Measurements from ENCODE around the gene PODXL2. TPM values are rescaled to one million over a fixed set of nuclear protein-coding genes. Genes with fewer than 3 reads are reported as not detected.

PODXL2 gene
- total and polyA plus RNA-seq, 2 experiments from 2014 or later, result 18.4 to 57.6 TPM

- no peak for TF ChIP-seq ZNF462 (CRISPR knock-in tag; IDR thresholded peaks at IDR 0.05)
- no peak for TF ChIP-seq ETS1 (IDR thresholded peaks at IDR 0.05)
- no peak for TF ChIP-seq CREB1 (CRISPR knock-in tag; IDR thresholded peaks at IDR 0.05; ENCODE audit: low read depth)
- peak in 1 of 2 experiments; percentile 22; a peak in 1 of 4 replicates for TF ChIP-seq CTCF (conservative IDR thresholded peaks at IDR 0.05; ENCODE audit: low read depth in 2 of 2)
Measured at GRCh38 chr3:127674101-127674721, 45.2 kb downstream of the PODXL2 start (continued).

- no peaks in the 10 kb centered on the region for H4K20me1 ChIP-seq (replicated peaks; ENCODE audit: insufficient read depth)
- H3K27me3 Mint-ChIP-seq (ENCODE audit: insufficient read depth, low read depth, poor library complexity), result peaks cover 12% of the 10 kb centered on the region
- H3K27me3 ChIP-seq (ENCODE audit: insufficient read depth), result no peaks in the 10 kb centered on the region
- H3K36me3 ChIP-seq (ENCODE audit: insufficient read depth), result no peaks in the 10 kb centered on the region
- H3K36me3 Mint-ChIP-seq (ENCODE audit: low read depth), result no peaks in the 10 kb centered on the region; the same call in 2 of the 3 replicates
- peak overlapping the region; percentile 50; the same call in 2 of the 3 replicates for H3K4me3 Mint-ChIP-seq
- peaks cover 5% of the 10 kb centered on the region; the same call in 1 of the 2 replicates for H3K4me1 ChIP-seq (ENCODE audit: insufficient read depth)
- H3K27ac Mint-ChIP-seq, result no peak overlapping the region
- H2AFZ ChIP-seq, result no peak overlapping the region
- H3K4me1 Mint-ChIP-seq, result peaks cover 17% of the 10 kb centered on the region
- ATAC-seq (no peak), DNase-seq (ENCODE audit: low spot score) (no peak)
- H3K9me3 Mint-ChIP-seq, result peaks cover 5% of the 10 kb centered on the region; the same call in 2 of the 3 replicates
- H3K4me3 ChIP-seq, result no peak overlapping the region
- no peak overlapping the region for H3K4me2 ChIP-seq
- no peaks in the 10 kb centered on the region for H3K9me2 ChIP-seq (ENCODE audit: insufficient read depth)
- no peaks in the 10 kb centered on the region for H3F3A ChIP-seq (replicated peaks; ENCODE audit: low read depth)
- H3K79me2 ChIP-seq (replicated peaks; ENCODE audit: insufficient read depth), result no peaks in the 10 kb centered on the region
- no peak overlapping the region for H3K27ac ChIP-seq (ENCODE audit: low read depth)
- TF ChIP-seq EZH2 (IDR thresholded peaks at IDR 0.05; ENCODE audit: low read depth, unreplicated experiment), result no peak
- no peak for TF ChIP-seq STAT1 (IDR thresholded peaks at IDR 0.05; ENCODE audit: unreplicated experiment)
- TF ChIP-seq ZNF114 (CRISPR knock-in tag; IDR thresholded peaks at IDR 0.05), result no peak
- no peak for TF ChIP-seq CREB1 (CRISPR knock-in tag; IDR thresholded peaks at IDR 0.05; ENCODE audit: low read depth)
- no peak for TF ChIP-seq REST (IDR thresholded peaks at IDR 0.05; ENCODE audit: unreplicated experiment)
- no peak for TF ChIP-seq JUNB (IDR thresholded peaks at IDR 0.05; ENCODE audit: unreplicated experiment)
- no peak for TF ChIP-seq ETS1 (IDR thresholded peaks at IDR 0.05)
- TF ChIP-seq ZNF331 (CRISPR knock-in tag; IDR thresholded peaks at IDR 0.05; ENCODE audit: low read depth), result no peak
Measured at GRCh38 chr3:127674790-127675189, 45.8 kb downstream of the PODXL2 start.
